ENCODE data around the gene SYP. TPM values are rescaled to one million over a fixed set of nuclear protein-coding genes. Genes with fewer than 3 reads are reported as not detected.

The SYP gene
- total RNA-seq, 1 donor from 2014 or later: under 0.01 TPM

DNA sequence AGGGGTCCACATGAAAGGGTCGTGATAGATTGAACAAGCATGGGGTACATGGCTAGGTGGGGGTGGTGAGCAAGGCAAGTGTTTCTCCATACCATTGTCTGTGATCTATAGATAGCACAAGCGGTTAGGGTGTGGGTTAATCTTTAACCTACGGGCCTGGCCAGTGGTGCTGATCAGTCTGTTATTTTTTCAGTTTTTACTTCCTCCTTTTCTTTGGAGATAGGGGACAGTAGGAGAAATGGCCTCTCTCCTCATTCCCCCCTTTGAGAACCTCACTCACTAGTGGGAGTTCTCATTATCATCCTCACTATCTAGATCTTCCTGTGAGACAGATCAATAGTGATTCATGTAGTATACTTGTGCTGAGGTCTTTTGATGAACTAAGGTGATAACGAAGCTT, 60.3 kb downstream of the SYP start:
- no peaks in the 10 kb centered on the region for H3K27me3 ChIP-seq (ENCODE audit: control insufficient read depth, insufficient read depth, low read length)
- no peak for FAIRE-seq
- TF ChIP-seq, protein P1, sequence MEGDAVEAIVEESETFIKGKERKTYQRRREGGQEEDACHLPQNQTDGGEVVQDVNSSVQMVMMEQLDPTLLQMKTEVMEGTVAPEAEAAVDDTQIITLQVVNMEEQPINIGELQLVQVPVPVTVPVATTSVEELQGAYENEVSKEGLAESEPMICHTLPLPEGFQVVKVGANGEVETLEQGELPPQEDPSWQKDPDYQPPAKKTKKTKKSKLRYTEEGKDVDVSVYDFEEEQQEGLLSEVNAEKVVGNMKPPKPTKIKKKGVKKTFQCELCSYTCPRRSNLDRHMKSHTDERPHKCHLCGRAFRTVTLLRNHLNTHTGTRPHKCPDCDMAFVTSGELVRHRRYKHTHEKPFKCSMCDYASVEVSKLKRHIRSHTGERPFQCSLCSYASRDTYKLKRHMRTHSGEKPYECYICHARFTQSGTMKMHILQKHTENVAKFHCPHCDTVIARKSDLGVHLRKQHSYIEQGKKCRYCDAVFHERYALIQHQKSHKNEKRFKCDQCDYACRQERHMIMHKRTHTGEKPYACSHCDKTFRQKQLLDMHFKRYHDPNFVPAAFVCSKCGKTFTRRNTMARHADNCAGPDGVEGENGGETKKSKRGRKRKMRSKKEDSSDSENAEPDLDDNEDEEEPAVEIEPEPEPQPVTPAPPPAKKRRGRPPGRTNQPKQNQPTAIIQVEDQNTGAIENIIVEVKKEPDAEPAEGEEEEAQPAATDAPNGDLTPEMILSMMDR (IDR thresholded peaks at IDR 0.05; ENCODE audit: insufficient read depth, low read length, severe bottlenecking): no peak
- H3K36me3 ChIP-seq (ENCODE audit: control insufficient read depth, insufficient read depth, low read length): no peaks in the 10 kb centered on the region
- DNase-seq (ENCODE audit: low read depth): no peak
- H3K4me3 ChIP-seq (ENCODE audit: low read depth, low read length): no peak overlapping the region

Other genes with a start within 250 kb of the SYP start
- 18.4 and 23.0 TPM in 2 replicates for gene OTUD5, start 242.6 kb downstream of the SYP start, total RNA-seq
- gene KCND1, start 228.3 kb downstream of the SYP start, total RNA-seq: 0.26 and 0.64 TPM in 2 replicates
- gene GRIPAP1, start 197.9 kb downstream of the SYP start, total RNA-seq: 24.5 and 35.8 TPM in 2 replicates
- 8.7 and 14.8 TPM in 2 replicates for gene TFE3, start 156.8 kb downstream of the SYP start, total RNA-seq
- 1.1 and 2.2 TPM in 2 replicates for gene CCDC120, start 141.2 kb downstream of the SYP start, total RNA-seq
- 1.7 and 2.6 TPM in 2 replicates for gene PRAF2, start 126.2 kb downstream of the SYP start, total RNA-seq
- 38.5 and 42.1 TPM in 2 replicates for gene WDR45, start 120.3 kb downstream of the SYP start, total RNA-seq
- 22.6 and 31.4 TPM in 2 replicates for gene GPKOW, start 76.5 kb downstream of the SYP start, total RNA-seq
- 3.7 and 4.6 TPM in 2 replicates for gene MAGIX, start 37.4 kb downstream of the SYP start, total RNA-seq
- gene PLP2, start 28.3 kb downstream of the SYP start, total RNA-seq: 16.8 and 20.4 TPM in 2 replicates
- 12.1 and 13.4 TPM in 2 replicates for gene PRICKLE3, start 13.8 kb downstream of the SYP start, total RNA-seq
- under 0.01 TPM in 2 replicates for gene CACNA1F, start 33.1 kb upstream of the SYP start, total RNA-seq
- 8.2 and 10.6 TPM in 2 replicates for gene CCDC22, start 35.3 kb upstream of the SYP start, total RNA-seq
- gene FOXP3, start 64.5 kb upstream of the SYP start, total RNA-seq: not detected in 2 replicates
- 1.8 and 2.9 TPM in 2 replicates for gene PPP1R3F, start 69.6 kb upstream of the SYP start, total RNA-seq
- not detected in 2 replicates for gene GAGE10, start 103.5 kb upstream of the SYP start, total RNA-seq
- not detected in 2 replicates for gene GAGE12J, start 121.8 kb upstream of the SYP start, total RNA-seq
- gene GAGE13, start 131.4 kb upstream of the SYP start, total RNA-seq: not detected in 2 replicates